Measurements from ENCODE around the gene MRPL44.
"Not testable (repeated sequence)": the region's sequence is repeated elsewhere in the genome, so short reads cannot be mapped to it uniquely, and the experiment has no call there.

The MRPL44 gene

DNA sequence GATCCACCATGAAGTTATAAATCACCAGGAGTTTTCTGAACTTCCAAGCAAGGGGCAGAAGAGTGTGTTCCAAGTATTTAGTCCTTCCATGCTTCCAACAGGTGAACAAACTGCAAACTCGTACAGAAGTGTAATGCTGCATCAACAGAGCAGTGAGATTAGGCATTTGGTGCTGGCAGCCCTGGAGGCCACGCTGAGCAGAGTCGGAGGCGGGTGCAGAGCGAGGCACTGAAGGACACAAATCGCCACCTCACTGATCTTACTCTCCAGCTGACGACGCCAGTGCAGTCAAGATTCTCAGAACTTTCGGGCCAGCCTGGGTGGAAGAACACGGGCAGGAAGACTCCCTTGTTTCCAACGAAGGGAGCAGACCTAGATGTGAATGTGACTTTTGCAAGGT, 42.6 kb downstream of the MRPL44 start:
- in situ Hi-C loops (cut with MboI; ENCODE audit: low sequenced_read_pairs), result loop anchor here (10.0 kb wide), 1 partner anchor 265 kb away; no protein-coding TSS in a partner anchor

DNA sequence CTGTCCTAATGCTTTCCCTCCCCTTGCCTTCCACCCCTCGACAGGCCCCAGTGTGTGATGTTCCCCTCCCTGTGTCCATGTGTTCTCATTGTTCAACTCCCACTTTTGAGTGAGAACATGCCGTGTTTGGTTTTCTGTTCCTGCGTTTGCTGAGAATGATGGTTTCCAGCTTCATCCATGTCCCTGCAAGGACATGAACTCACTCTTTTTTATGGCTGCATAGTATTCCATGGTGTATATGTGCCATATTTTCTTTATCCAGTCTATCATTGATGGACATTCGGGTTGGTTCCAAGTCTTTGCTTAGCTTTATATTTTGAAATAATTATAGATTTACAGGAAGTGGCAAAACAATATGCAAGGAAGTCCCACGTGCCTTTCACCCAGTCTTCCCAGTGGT, 43.4 kb downstream of the MRPL44 start:
- in situ Hi-C loops (cut with MboI; ENCODE audit: low sequenced_read_pairs), result not testable (repeated sequence)

DNA sequence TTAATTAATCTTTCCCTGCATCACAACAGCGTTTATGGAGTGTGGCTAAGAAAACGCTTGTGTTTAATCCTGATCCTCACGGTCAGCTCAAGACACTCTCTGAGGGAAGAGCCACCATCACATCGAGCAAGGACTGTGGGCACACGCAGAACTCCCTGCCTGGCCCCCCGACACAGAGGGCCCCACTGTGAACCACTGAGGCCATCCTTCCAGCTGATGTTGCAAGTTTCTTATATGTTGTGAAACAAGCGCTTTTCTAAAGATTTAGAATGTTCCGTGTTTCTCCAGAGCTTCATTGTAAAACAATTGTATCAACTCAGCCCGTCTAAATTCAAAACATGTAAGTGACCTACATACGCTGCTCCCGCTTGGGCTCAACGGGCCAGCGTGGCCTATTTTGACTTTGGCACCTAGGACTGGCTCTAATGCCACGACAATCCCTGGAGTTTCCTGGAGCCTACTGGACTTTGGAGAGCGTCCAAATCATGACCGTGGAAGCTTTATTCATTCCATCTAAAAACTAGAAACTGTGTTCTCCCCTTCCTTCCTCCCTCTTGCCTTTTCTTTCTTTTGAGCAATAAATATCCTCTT, 46.9 kb downstream of the MRPL44 start:
- in situ Hi-C loops (cut with MboI; ENCODE audit: low sequenced_read_pairs), result no loop called here

DNA sequence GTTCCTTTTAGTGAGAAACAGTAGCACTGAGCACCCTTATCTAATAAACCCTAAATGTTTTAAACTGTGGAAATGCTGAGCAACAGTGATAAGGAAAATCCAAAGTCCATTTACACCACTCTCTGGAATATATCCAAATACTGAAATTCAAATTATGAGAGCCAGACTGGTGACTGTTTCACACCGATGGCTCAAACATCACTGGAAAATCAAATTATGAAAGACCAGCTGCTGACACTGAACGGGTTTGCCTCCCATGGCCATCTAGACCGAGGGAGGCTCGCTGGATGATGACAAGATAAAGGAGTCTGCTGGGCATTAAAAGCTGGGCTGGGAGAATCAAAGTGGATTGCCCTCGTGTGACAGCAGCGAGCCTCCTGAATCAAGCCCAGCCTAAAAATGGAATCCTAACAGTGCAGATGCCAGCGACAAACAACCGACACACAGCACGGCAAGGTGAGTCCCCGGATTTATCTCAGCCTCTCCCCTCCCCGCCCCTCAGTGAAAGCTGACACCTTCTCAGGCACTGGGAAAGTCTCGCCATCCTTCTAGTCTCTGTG, 51.5 kb downstream of the MRPL44 start:
- in situ Hi-C loops (cut with MboI; ENCODE audit: low sequenced_read_pairs), result no loop called here

DNA sequence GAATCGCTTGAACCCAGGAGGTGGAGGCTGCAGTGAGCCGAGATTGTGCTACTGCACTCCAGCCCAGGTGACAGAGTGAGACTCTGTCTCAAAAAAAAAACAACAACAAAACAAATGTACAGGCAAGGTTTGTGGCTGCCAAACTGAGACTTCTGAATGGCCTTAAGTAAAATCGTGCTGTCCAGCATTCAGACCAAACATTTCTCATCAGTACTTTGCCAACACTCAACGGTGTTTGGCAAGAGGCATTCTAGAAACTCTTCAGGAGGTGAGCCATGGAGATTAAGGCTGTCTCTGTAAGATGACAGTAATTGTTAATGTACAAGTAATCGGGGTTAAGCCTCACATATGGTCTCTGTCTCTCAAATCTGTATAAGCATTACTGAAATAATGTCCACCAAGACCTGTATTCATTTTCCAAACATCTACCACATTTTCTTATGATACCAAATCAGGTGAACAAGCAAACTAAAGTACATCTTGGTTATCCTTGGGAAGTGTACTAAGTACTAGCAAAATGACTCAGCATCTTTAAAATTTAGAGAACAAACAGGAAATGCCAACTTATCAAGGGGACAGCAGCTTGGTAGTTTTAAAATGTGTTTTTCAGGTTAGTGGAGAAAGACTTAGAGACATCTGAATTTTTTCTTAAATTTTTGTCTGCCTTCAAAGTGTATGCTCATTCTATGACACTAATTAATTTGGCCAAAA, 52.5 kb downstream of the MRPL44 start:
- in situ Hi-C loops (cut with MboI; ENCODE audit: low sequenced_read_pairs), result no loop called here

DNA sequence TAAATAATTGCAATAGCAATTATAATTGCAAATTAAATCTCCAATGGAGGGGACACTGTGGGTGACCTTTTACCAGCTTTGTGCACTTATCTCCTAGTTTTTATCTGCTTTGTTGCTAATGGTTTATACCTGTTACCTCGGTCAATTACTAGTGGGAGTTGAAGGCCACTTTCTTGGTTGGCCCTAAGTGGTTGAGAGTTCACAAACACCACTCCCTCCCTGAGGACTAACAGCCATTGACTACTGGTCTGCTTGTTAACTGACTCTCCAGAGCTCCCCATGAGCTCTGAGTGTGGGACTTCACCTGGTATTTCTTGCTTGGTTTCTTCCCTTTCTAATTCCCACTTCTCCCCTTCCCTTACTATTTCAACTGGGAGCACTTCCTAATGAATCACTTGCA, 54.6 kb downstream of the MRPL44 start:
- in situ Hi-C loops (cut with MboI; ENCODE audit: low sequenced_read_pairs), result no loop called here

DNA sequence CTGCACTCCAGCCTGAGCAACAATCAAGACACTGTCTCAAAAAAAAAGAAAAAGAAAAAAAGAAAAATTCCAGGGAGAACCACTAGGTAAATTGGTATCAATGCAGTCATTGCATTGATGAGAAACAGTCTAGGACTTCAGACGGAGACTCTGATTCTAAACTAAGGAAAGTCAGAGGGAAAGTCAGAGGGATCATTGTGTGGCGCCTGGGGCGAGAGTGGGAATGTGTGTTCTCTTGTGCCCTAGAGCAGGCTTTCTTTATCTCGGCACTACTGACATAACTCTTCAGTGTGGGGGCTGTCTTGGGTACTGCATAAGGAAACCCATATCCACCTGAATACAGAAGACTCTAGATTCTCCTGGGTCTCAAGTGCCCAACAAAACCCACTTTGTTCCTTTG, 57.1 kb downstream of the MRPL44 start:
- in situ Hi-C loops (cut with MboI; ENCODE audit: low sequenced_read_pairs), result no loop called here

DNA sequence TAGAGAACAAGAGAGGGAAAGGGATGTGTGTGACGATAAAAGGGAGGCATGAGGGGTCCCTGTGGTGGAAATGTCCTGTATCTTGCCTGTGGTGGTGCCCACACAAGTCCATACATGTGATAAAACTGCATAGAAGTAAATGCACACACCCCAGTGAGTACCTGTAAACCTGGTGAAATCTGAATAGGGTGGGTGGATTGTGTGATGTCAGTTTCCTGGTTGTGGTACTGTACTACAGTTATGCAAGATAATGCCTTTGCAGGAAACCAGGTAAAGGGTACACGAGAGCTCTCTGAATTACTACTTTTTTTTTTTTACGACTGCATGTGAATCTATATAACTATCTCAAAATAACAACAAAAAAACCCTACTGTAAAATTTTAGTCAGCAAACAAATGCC, 59.7 kb downstream of the MRPL44 start:
- in situ Hi-C loops (cut with MboI; ENCODE audit: low sequenced_read_pairs), result no loop called here

All from HL-60/S4 treated with retinoic acid at 250 ng/mL for 4 days and 3 days (cell line).